K562 (cell line): Measurements from ENCODE around the gene DKKL1. TPM values are rescaled to one million over a fixed set of nuclear protein-coding genes. Genes with fewer than 3 reads are reported as not detected.

Experiments used
- ATF7 ChIP-seq: fragments of 450-650 bp; IDR thresholded peaks from 2 replicates; pipeline ENCODE4 v1.7.1; 2014; ENCODE audit warnings: mild to moderate bottlenecking, moderate library complexity
- BRD9 ChIP-seq: fragments of 450-650 bp; IDR thresholded peaks from 2 replicates; pipeline ENCODE4 v1.6.1; 2018; ENCODE audit warnings: low read depth; ENCODE audit not compliant: partially characterized antibody
- EP400 ChIP-seq: fragments of 450-650 bp; IDR thresholded peaks from 2 replicates; pipeline ENCODE4 v1.6.1; 2017; ENCODE audit warnings: antibody characterized with exemption, mild to moderate bottlenecking, moderate library complexity
- GTF3C2 ChIP-seq: IDR thresholded peaks from 3 replicates; pipeline ENCODE4 v1.6.1; 2011; ENCODE audit warnings: borderline replicate concordance, mild to moderate bottlenecking, moderate library complexity; ENCODE audit not compliant: insufficient read length; ENCODE audit errors: extremely low read depth
- HBP1 ChIP-seq: fragments of 450-650 bp; formaldehyde crosslinking; IDR thresholded peaks from 2 replicates; pipeline ENCODE4 v1.4.0; 2022; ENCODE audit warnings: missing genetic modification characterization
- HDAC2 ChIP-seq: fragments of 450-650 bp; IDR thresholded peaks from 2 replicates; pipeline ENCODE4 v1.6.1; 2016; ENCODE audit warnings: mild to moderate bottlenecking
- HIVEP1 ChIP-seq: fragments of 250-450 bp; sonication (Bioruptor Pico); IDR thresholded peaks from 2 replicates; pipeline ENCODE4 v1.4.0; 2020; ENCODE audit warnings: mild to moderate bottlenecking
- HMGN3 ChIP-seq: IDR thresholded peaks from 2 replicates; pipeline ENCODE4 v1.6.1; 2011; ENCODE audit warnings: borderline replicate concordance, low read depth, mild to moderate bottlenecking, mixed read lengths, low read length; ENCODE audit not compliant: insufficient read length; ENCODE audit errors: extremely low read depth
- MEF2A ChIP-seq: IDR thresholded peaks from 2 replicates; pipeline ENCODE4 v1.6.1; 2011; ENCODE audit warnings: low read depth, mild to moderate bottlenecking, low read length, moderate library complexity; ENCODE audit not compliant: control insufficient read depth
- MYC ChIP-seq, 2 experiments: fragments of 250-450 bp in 1 of 2; sonication (Bioruptor Pico) in 1 of 2; IDR thresholded peaks; 2 replicates each; pipeline versions ENCODE4 v1.5.1 to v1.6.1; 2012 to 2021; ENCODE audit warnings: low read depth in 2 of 2, borderline replicate concordance in 1 of 2, improper control_type of control experiment in 1 of 2, low read length in 1 of 2, mild to moderate bottlenecking in 1 of 2, moderate library complexity in 1 of 2
- NR2C2 ChIP-seq, 2 experiments: fragments of 200-800 bp in 1 of 2; sonication (Bioruptor generic) in 1 of 2; sonication (generic) in 1 of 2; formaldehyde crosslinking in 1 of 2; IDR thresholded peaks; 2 replicates each; pipeline versions ENCODE4 v1.6.1 to v1.8.0; 2016 to 2022; ENCODE audit warnings: mild to moderate bottlenecking in 1 of 2, missing compliant biosample characterization in 1 of 2, missing genetic modification characterization in 1 of 2, missing genetic modification reagents in 1 of 2
- NR2F6 ChIP-seq: fragments of 450-650 bp; formaldehyde crosslinking; IDR thresholded peaks from 2 replicates; pipeline ENCODE4 v1.4.0; 2020; ENCODE audit warnings: mild to moderate bottlenecking
- NR3C1 ChIP-seq: sonication (generic); formaldehyde crosslinking; IDR thresholded peaks from 2 replicates; pipeline ENCODE4 v1.8.1; 2022; ENCODE audit warnings: missing genetic modification reagents
- RBM17 ChIP-seq: fragments of 200-400 bp; formaldehyde crosslinking; IDR thresholded peaks from 2 replicates; pipeline ENCODE4 v1.6.1; 2017; ENCODE audit warnings: low read depth, mild to moderate bottlenecking, low read length, borderline replicate concordance
- RUNX1 ChIP-seq: sonication (generic); IDR thresholded peaks from 2 replicates; pipeline ENCODE4 v1.6.1; 2016; ENCODE audit warnings: antibody characterized with exemption, low read depth
- SMARCA5 ChIP-seq: fragments of 450-650 bp; IDR thresholded peaks from 2 replicates; pipeline ENCODE4 v1.6.1; 2016
- SREBF2 ChIP-seq: sonication (generic); formaldehyde crosslinking; IDR thresholded peaks from 2 replicates; pipeline ENCODE4 v1.4.0; 2020; ENCODE audit warnings: mild to moderate bottlenecking, missing genetic modification reagents
- VEZF1 ChIP-seq: fragments of 200-800 bp; sonication (Bioruptor generic); IDR thresholded peaks from 2 replicates; pipeline ENCODE4 v1.6.1; 2017; ENCODE audit warnings: missing genetic modification characterization, missing compliant biosample characterization
- ZBTB33 ChIP-seq: sonication (generic); formaldehyde crosslinking; IDR thresholded peaks from 2 replicates; pipeline ENCODE4 v1.8.1; 2023; ENCODE audit warnings: mild to moderate bottlenecking, missing genetic modification reagents
- polyA plus RNA-seq, 8 experiments: library from polyadenylated mRNA; depleted of rRNA in 4 of 8; stranded (reverse) in 5 of 8; unstranded in 3 of 8; fragments of >200 nt; fragmentation: Nextera tagmentation in 2 of 8; fragmentation: Illumina TruSeq in 1 of 8; extraction: Ambion mirVana in 2 of 8; extraction: Trizol in 1 of 8; gene quantifications; 2 replicates each; pipeline versions ENCODE4 v1.2.1 to v1.2.3, GENCODE V29; 2011 to 2014; ENCODE audit warnings: inconsistent platforms in 1 of 8, missing spikeins in 1 of 8
- total RNA-seq, 7 experiments: library from RNA; depleted of rRNA in 6 of 7; stranded (reverse); fragments of >200 nt in 6 of 7; fragmentation: Illumina TruSeq in 2 of 7; extraction: Trizol in 2 of 7; gene quantifications; 2 replicates each; pipeline versions ENCODE4 v1.2.1 to v1.2.3, GENCODE V29; 2011 to 2021; ENCODE audit warnings: low replicate concordance in 1 of 7

DKKL1 gene
- total and polyA plus RNA-seq, 9 of the 15 experiments (the other 6 are each of a cell fraction or from before 2014, with no cell fraction given) = 0.15 to 1.7 (median 0.52) TPM

- TF ChIP-seq SREBF2 (CRISPR knock-in tag) (no peak), NR2F6 (CRISPR knock-in tag) (no peak), MYC (IDR thresholded peaks at IDR 0.05; ENCODE audit: low read depth, low read length) (no peak), MYC (CRISPR knock-in tag; IDR thresholded peaks at IDR 0.05; ENCODE audit: borderline replicate concordance, low read depth) (no peak), RUNX1 (no peak), BRD9 (no peak), EP400 (peak; percentile 57), HBP1 (CRISPR knock-in tag) (no peak), ZBTB33 (CRISPR knock-in tag) (no peak), SMARCA5 (no peak), GTF3C2 (no peak), NR3C1 (CRISPR knock-in tag) (no peak), ATF7 (peak; percentile 48; the same call in 1 of the 2 replicates), HIVEP1 (no peak), HDAC2 (no peak), MEF2A (no peak), NR2C2 (CRISPR knock-in tag; IDR thresholded peaks at IDR 0.05) (no peak; the same call in 1 of the 2 replicates), NR2C2 (tag; IDR thresholded peaks at IDR 0.05) (peak; percentile 65; the same call in 1 of the 2 replicates), VEZF1 (CRISPR knock-in tag) (peak; percentile 29; the same call in 1 of the 2 replicates), HMGN3 (no peak), RBM17 (no peak)
These were observed 28.4 kb upstream of the DKKL1 start, which contains the start of gene CD37 (continued) for GRCh38 chr19:49335071-49335783.
